ENCODE results near the gene CYLD.

Gene CYLD

GRCh38 chr16:50711862-50712559 is 29.9 kb upstream of the CYLD start:
- peak; percentile 75 for DNase-seq

- DNase-seq = no peak
Measured at GRCh38 chr16:50712560-50712898, 29.4 kb upstream of the CYLD start.

- DNase-seq = no peak
Measured at GRCh38 chr16:50712956-50713355, 28.9 kb upstream of the CYLD start.

- no peak for DNase-seq
Measured at GRCh38 chr16:50717091-50717490, 24.8 kb upstream of the CYLD start.

GRCh38 chr16:50717494-50717893 is 24.4 kb upstream of the CYLD start:
- no peak for DNase-seq

- no peak for DNase-seq
Measured at GRCh38 chr16:50718061-50718760, 23.7 kb upstream of the CYLD start.

- no peak for DNase-seq
Measured at GRCh38 chr16:50718761-50719400, 23.0 kb upstream of the CYLD start.

- no peak for DNase-seq
Measured at GRCh38 chr16:50719401-50720337, 22.2 kb upstream of the CYLD start.

- DNase-seq = no peak
Measured at GRCh38 chr16:50721549-50722404, 20.1 kb upstream of the CYLD start.

GRCh38 chr16:50722405-50722737 is 19.5 kb upstream of the CYLD start:
- no peak for DNase-seq

GRCh38 chr16:50722960-50723359 is 18.9 kb upstream of the CYLD start:
- DNase-seq = no peak

GRCh38 chr16:50724306-50724705 is 17.6 kb upstream of the CYLD start:
- no peak for DNase-seq

- DNase-seq = no peak
Measured at GRCh38 chr16:50731130-50731988, 10.5 kb upstream of the CYLD start.

- DNase-seq = no peak
Measured at GRCh38 chr16:50731989-50732832, 9.7 kb upstream of the CYLD start.

GRCh38 chr16:50733468-50733867 is 8.4 kb upstream of the CYLD start:
- no peak for DNase-seq

- no peak for DNase-seq
Measured at GRCh38 chr16:50735629-50736122, 6.2 kb upstream of the CYLD start.

- no peak for DNase-seq
Measured at GRCh38 chr16:50736448-50736847, 5.4 kb upstream of the CYLD start.

- no peak for DNase-seq
Measured at GRCh38 chr16:50737420-50737959, 4.4 kb upstream of the CYLD start.

- DNase-seq = no peak
Measured at GRCh38 chr16:50739031-50739430, 2.9 kb upstream of the CYLD start.

- no peak for DNase-seq
Measured at GRCh38 chr16:50740736-50741135, 1.1 kb upstream of the CYLD start.
